GM10248 (cell line): ENCODE results near the gene CCL17.

ENCODE experiments used
- CTCF ChIA-PET: fragments of 300-600 bp; sonication (Branson Sonifier 250); formaldehyde crosslinking; extraction: SDS; loops from one replicate; lab custom pipeline; 2021; ENCODE audit warnings: antibody characterized with exemption; lab: Yijun Ruan, JAX
- POLR2A ChIA-PET: fragments of 350-650 bp; sonication (Branson Sonifier 250); formaldehyde crosslinking; extraction: SDS; loops from one replicate; lab custom pipeline; 2020; ENCODE audit warnings: antibody characterized with exemption; lab: Yijun Ruan, JAX
- DNase-seq: peaks from one replicate; pipeline ENCODE4 v3.0.0; 2012; ENCODE audit errors: extremely low spot score
- TF ChIP-seq, protein P1 (sequence below): IDR thresholded peaks from 2 replicates; pipeline ENCODE4 v1.5.1; 2012; ENCODE audit warnings: mild to moderate bottlenecking, low read depth; ENCODE audit errors: extremely low read depth, missing control alignments, control extremely low read depth

Gene CCL17

DNA sequence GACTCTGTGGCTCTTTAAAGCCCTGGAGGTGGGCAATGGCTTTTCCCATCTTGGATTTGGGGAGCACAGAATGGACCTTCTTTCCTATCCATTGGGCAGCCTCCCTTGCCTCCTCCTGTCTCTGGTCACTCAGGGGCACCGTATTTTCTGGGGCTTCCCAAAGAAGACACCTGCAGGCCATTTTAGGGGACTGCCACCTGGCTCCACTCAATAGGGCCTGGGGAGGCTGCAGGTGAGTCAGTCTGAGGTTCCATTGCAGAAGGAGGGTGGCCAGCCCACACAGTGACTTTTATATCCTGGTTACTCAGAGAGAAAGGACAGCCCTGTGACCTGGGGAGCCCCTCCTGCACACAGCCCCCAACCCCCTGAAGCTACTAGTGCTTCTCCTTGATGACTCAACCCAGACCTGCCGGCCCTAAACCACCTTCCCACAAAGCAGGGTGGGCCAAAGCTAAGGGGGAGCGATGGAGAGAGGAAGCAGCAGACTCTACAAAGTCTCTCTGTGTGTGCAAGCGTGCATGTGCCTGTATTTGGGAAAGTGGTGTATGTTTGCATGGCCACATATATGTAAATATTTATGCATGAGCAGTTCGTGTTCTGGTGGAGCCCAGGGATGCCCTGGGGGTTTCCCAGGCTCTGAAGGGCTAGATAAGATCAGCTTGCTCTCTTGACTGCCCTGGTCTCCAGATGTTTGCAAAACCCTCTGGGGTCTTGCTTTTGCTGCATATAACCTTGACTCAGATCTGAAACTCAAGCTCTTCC is 27.3 kb upstream of the CCL17 start:
- CTCF ChIA-PET, result interaction anchor here (0.7 to 10.2 kb wide), 16 partner anchors 9 to 145 kb away, joined by 3 to 87 read pairs (median 4); partner anchors contain the start of gene CCL17
- POLR2A ChIA-PET, result interaction anchor here (0.8 to 1.0 kb wide), 3 partner anchors 36 to 39 kb away, joined by 3 to 4 read pairs (median 4); no protein-coding TSS in a partner anchor
- TF ChIP-seq, protein P1, sequence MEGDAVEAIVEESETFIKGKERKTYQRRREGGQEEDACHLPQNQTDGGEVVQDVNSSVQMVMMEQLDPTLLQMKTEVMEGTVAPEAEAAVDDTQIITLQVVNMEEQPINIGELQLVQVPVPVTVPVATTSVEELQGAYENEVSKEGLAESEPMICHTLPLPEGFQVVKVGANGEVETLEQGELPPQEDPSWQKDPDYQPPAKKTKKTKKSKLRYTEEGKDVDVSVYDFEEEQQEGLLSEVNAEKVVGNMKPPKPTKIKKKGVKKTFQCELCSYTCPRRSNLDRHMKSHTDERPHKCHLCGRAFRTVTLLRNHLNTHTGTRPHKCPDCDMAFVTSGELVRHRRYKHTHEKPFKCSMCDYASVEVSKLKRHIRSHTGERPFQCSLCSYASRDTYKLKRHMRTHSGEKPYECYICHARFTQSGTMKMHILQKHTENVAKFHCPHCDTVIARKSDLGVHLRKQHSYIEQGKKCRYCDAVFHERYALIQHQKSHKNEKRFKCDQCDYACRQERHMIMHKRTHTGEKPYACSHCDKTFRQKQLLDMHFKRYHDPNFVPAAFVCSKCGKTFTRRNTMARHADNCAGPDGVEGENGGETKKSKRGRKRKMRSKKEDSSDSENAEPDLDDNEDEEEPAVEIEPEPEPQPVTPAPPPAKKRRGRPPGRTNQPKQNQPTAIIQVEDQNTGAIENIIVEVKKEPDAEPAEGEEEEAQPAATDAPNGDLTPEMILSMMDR, result no peak
- DNase-seq, result peak; percentile 86

DNA sequence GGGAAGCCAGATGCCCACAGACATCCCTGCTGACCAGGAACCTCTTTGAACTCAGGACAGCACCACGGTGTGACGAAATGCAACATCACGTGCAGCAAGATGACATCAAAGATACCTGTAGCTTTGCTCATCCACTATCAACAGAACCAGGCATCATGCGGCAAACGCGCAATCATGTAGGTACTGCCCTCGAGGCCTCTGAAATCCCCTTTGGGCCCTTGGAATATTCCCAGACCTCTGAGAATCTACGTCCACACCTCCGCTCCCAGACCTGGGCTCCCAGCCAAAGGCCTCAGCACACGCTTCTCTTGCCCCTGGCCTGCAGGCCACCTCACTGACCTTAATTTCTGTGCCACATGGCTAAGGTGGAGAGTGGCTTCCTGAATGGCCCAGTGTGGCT is 25.0 kb upstream of the CCL17 start:
- CTCF ChIA-PET, result interaction anchor here (0.8 to 2.5 kb wide), 2 partner anchors 11 to 38 kb away, joined by 3 to 15 read pairs; no protein-coding TSS in a partner anchor
- no peak for DNase-seq
- TF ChIP-seq, protein P1, result no peak
- POLR2A ChIA-PET, result no interaction called here

- no peak for DNase-seq
- TF ChIP-seq, protein P1, result no peak
- ChIA-PET CTCF (interaction anchor here (0.8 to 2.7 kb wide), 11 partner anchors 9 to 139 kb away, joined by 3 to 15 read pairs (median 4); no protein-coding TSS in a partner anchor), POLR2A (no interaction called here)
These were observed 23.7 kb upstream of the CCL17 start for GRCh38 chr16:57380671-57381462.

DNA sequence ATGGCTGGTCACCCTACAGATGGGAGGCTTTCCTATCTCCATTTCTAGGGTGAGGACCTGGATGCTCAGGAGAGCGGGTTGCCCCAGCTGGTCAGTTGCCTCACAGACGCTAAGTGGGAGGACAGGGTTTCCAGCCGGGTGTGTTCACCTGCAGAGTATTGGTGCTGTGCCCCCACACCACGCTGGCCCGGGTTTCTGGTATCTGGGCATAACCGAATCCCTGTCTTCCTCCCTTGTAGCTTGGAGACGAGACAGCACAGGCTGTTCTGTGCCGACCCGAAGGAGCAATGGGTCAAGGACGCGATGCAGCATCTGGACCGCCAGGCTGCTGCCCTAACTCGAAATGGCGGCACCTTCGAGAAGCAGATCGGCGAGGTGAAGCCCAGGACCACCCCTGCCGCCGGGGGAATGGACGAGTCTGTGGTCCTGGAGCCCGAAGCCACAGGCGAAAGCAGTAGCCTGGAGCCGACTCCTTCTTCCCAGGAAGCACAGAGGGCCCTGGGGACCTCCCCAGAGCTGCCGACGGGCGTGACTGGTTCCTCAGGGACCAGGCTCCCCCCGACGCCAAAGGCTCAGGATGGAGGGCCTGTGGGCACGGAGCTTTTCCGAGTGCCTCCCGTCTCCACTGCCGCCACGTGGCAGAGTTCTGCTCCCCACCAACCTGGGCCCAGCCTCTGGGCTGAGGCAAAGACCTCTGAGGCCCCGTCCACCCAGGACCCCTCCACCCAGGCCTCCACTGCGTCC is 22.6 kb upstream of the CCL17 start:
- POLR2A ChIA-PET, result no interaction called here
- TF ChIP-seq, protein P1, result no peak
- DNase-seq, result no peak
- CTCF ChIA-PET, result interaction anchor here (0.9 to 2.7 kb wide), 8 partner anchors 11 to 138 kb away, joined by 3 to 15 read pairs (median 4); no protein-coding TSS in a partner anchor

GRCh38 chr16:57382535-57383275 is 21.9 kb upstream of the CCL17 start:
- TF ChIP-seq, protein P1, result no peak
- no peak for DNase-seq
- CTCF ChIA-PET, result interaction anchor here (1.1 to 2.7 kb wide), 3 partner anchors 18 to 35 kb away, joined by 3 to 15 read pairs (median 3); no protein-coding TSS in a partner anchor
- POLR2A ChIA-PET, result interaction anchor here (0.5 kb wide), 1 partner anchor 64 kb away, joined by 3 read pairs; no protein-coding TSS in a partner anchor
